ENCODE results near the gene IL17RA.

GRCh38 chr22:17113600-17113999 is 28.8 kb downstream of the IL17RA start:
- TF ChIP-seq EZH2 (IDR thresholded peaks at IDR 0.05; ENCODE audit: borderline replicate concordance, low read depth, low read length, poor library complexity, severe bottlenecking) (no peak), CTCF (conservative IDR thresholded peaks at IDR 0.05; ENCODE audit: low read depth, low read length) (no peak)
